HepG2 (cell line): Measurements from ENCODE around the gene AP1S3. TPM values are rescaled to one million over a fixed set of nuclear protein-coding genes. Genes with fewer than 3 reads are reported as not detected.

ENCODE experiments used
- ATF3 ChIP-seq: sonication (generic); formaldehyde crosslinking; IDR thresholded peaks from 2 replicates; pipeline ENCODE4 v1.4.0; 2020; ENCODE audit warnings: missing genetic modification reagents
- ATF7 ChIP-seq, 2 experiments: fragments of 450-650 bp in 1 of 2; sonication (generic) in 1 of 2; formaldehyde crosslinking in 1 of 2; IDR thresholded peaks; 2 replicates each; pipeline versions ENCODE4 v1.4.0 to v1.6.1; 2016 to 2020; ENCODE audit warnings: antibody characterized with exemption in 1 of 2, mild to moderate bottlenecking in 1 of 2, missing genetic modification reagents in 1 of 2
- CEBPG ChIP-seq: IDR thresholded peaks from 2 replicates; pipeline ENCODE4 v1.6.1; 2016
- FOSL1 ChIP-seq: sonication (generic); formaldehyde crosslinking; IDR thresholded peaks from 2 replicates; pipeline ENCODE4 v1.9.0; 2021; ENCODE audit warnings: missing genetic modification reagents, borderline replicate concordance
- GABPB1 ChIP-seq: IDR thresholded peaks from 2 replicates; pipeline ENCODE4 v1.6.1; 2016; ENCODE audit warnings: mild to moderate bottlenecking, missing genetic modification reagents, moderate library complexity, missing compliant biosample characterization
- HNRNPL ChIP-seq: fragments of 200-400 bp; formaldehyde crosslinking; IDR thresholded peaks from 2 replicates; pipeline ENCODE4 v1.6.1; 2017; ENCODE audit warnings: mild to moderate bottlenecking, low read depth, low read length
- ISX ChIP-seq: sonication (generic); formaldehyde crosslinking; conservative IDR thresholded peaks from 2 replicates; pipeline ENCODE4 v1.5.0; 2020; ENCODE audit warnings: missing genetic modification reagents
- KLF16 ChIP-seq, 2 experiments: sonication (generic) in 1 of 2; formaldehyde crosslinking in 1 of 2; IDR thresholded peaks; 2 replicates each; pipeline versions ENCODE4 v1.6.1 to v1.8.0; 2016 to 2023; ENCODE audit warnings: missing genetic modification reagents in 2 of 2, missing compliant biosample characterization in 1 of 2
- MAFF ChIP-seq: IDR thresholded peaks from 2 replicates; pipeline ENCODE4 v1.6.1; 2011; ENCODE audit warnings: low read depth, low read length, improper control_type of control experiment
- MIXL1 ChIP-seq: IDR thresholded peaks from 2 replicates; pipeline ENCODE4 v1.6.1; 2016
- MYPOP ChIP-seq: sonication (generic); formaldehyde crosslinking; IDR thresholded peaks from 2 replicates; pipeline ENCODE4 v1.8.1; 2023; ENCODE audit warnings: mild to moderate bottlenecking, moderate library complexity, missing genetic modification reagents
- SP1 ChIP-seq, 2 experiments: fragments of 450-650 bp in 1 of 2; sonication (generic) in 1 of 2; formaldehyde crosslinking in 1 of 2; IDR thresholded peaks; 2 replicates each; pipeline versions ENCODE4 v1.4.0 to v1.6.1; 2016 to 2020; ENCODE audit warnings: missing genetic modification reagents in 1 of 2
- SRSF9 ChIP-seq: fragments of 200-400 bp; formaldehyde crosslinking; IDR thresholded peaks from 2 replicates; pipeline ENCODE4 v1.6.1; 2018; ENCODE audit warnings: borderline replicate concordance, mild to moderate bottlenecking, low read depth, low read length; ENCODE audit not compliant: insufficient read depth, poor library complexity, severe bottlenecking
- THYN1 ChIP-seq: sonication (generic); formaldehyde crosslinking; IDR thresholded peaks from 2 replicates; pipeline ENCODE4 v1.8.1; 2023; ENCODE audit warnings: low read depth, mild to moderate bottlenecking, moderate library complexity, missing genetic modification reagents, borderline replicate concordance
- ZKSCAN5 ChIP-seq: sonication (generic); formaldehyde crosslinking; IDR thresholded peaks from 2 replicates; pipeline ENCODE4 v1.5.1; 2020; ENCODE audit warnings: mild to moderate bottlenecking, missing genetic modification reagents
- polyA plus RNA-seq, 8 experiments: library from polyadenylated mRNA; depleted of rRNA in 3 of 8; stranded (reverse) in 7 of 8; unstranded in 1 of 8; fragments of >200 nt; fragmentation: Illumina TruSeq in 4 of 8; extraction: Trizol in 4 of 8; gene quantifications; 2 replicates each; pipeline versions ENCODE4 v1.2.1 to v1.2.3, GENCODE V29; 2011 to 2016; ENCODE audit warnings: low read depth in 4 of 8, missing spikeins in 1 of 8, mixed read lengths in 1 of 8; ENCODE audit not compliant: insufficient read depth in 1 of 8
- total RNA-seq, 5 experiments: library from RNA; depleted of rRNA; stranded (reverse); fragments of >200 nt; fragmentation: Illumina TruSeq; extraction: Trizol; gene quantifications; 2 replicates each; pipeline ENCODE4 v1.2.3, GENCODE V29; 2016; ENCODE audit warnings: low read depth in 1 of 5
- TF ChIP-seq, protein P1 (sequence below): sonication (generic); formaldehyde crosslinking; conservative IDR thresholded peaks from 2 replicates; pipeline ENCODE4 v1.8.0; 2022; ENCODE audit warnings: missing genetic modification reagents
- TF ChIP-seq, protein P2 (sequence below): sonication (generic); formaldehyde crosslinking; IDR thresholded peaks from 2 replicates; pipeline ENCODE4 v1.4.0; 2020; ENCODE audit warnings: missing genetic modification reagents, borderline replicate concordance
- TF ChIP-seq, protein P3 (sequence below): sonication (generic); formaldehyde crosslinking; IDR thresholded peaks from 2 replicates; pipeline ENCODE4 v1.5.0; 2020; ENCODE audit warnings: missing genetic modification reagents
- TF ChIP-seq, protein P4 (sequence below): sonication (generic); formaldehyde crosslinking; conservative IDR thresholded peaks from 2 replicates; pipeline ENCODE4 v1.4.0; 2020; ENCODE audit warnings: missing genetic modification reagents

AP1S3 gene
- total and polyA plus RNA-seq, 2 of the 13 experiments (the other 11 are each of a cell fraction or from before 2014, with no cell fraction given) = 3.0 to 16.3 TPM

DNA sequence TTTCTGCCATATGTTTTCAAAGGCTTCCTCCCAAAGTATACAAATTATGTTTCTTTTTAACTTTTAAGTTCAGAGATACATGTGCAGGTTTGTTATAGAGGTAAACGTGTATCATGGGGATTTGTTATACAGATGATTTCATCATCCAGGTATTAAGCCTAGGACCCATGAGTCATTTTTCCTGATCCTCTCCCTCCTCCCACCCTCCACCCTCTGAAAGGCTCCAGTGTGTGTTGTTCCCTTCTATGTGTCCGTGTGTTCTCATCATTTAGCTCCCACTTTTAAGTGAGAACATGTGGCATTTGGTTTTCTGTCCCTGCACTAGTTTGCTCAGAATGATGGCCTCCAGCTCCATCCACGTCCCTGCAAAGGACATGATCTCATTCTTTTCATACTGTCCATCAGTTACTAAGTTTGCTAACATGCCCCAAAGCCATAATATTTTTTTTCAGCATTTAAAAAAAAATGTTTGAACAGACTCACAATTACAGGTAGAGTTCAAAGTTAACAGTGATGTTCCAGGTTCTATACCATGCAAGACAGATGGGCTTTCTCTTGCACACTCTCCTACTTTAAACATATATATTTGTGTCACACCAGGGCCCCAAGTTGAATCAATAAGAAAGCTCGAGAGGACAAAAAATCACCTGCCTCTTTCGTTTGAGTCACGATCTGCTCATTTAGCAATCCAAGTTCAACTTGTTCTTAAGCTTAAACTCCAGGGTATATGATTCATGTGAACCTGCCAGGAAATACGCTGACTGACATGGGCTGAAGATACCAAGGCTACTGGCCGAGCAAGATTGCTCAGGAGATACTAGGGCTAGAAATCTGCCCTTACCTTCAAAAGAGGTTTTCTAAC lies 77.6 kb downstream of the AP1S3 start (continued):
- TF ChIP-seq MYPOP (CRISPR knock-in tag) (peak; percentile 36; the same call in 1 of the 2 replicates), MAFF (0 out of 2 replicates have a peak, but pooled peaks have one; percentile 12), ISX (CRISPR knock-in tag) (no peak), ATF7 (IDR thresholded peaks at IDR 0.05) (peak; percentile 60), ATF7 (CRISPR knock-in tag; IDR thresholded peaks at IDR 0.05) (no peak), ZKSCAN5 (CRISPR knock-in tag) (no peak), FOSL1 (CRISPR knock-in tag) (no peak), ATF3 (peak; percentile 81; the same call in 1 of the 2 replicates), SP1 (IDR thresholded peaks at IDR 0.05) (no peak), SP1 (CRISPR knock-in tag; IDR thresholded peaks at IDR 0.05) (no peak), HNRNPL (no peak), GABPB1 (CRISPR knock-in tag) (0 out of 2 replicates have a peak, but pooled peaks have one; percentile 6), MIXL1 (CRISPR knock-in tag) (no peak), CEBPG (CRISPR knock-in tag) (peak; percentile 70; the same call in 1 of the 2 replicates), SRSF9 (no peak), KLF16 (CRISPR knock-in tag; IDR thresholded peaks at IDR 0.05) (0 out of 4 replicates have a peak, but pooled peaks of 1 of the 2 experiments have one; percentile 5), THYN1 (CRISPR knock-in tag) (no peak)
- TF ChIP-seq, protein P1, sequence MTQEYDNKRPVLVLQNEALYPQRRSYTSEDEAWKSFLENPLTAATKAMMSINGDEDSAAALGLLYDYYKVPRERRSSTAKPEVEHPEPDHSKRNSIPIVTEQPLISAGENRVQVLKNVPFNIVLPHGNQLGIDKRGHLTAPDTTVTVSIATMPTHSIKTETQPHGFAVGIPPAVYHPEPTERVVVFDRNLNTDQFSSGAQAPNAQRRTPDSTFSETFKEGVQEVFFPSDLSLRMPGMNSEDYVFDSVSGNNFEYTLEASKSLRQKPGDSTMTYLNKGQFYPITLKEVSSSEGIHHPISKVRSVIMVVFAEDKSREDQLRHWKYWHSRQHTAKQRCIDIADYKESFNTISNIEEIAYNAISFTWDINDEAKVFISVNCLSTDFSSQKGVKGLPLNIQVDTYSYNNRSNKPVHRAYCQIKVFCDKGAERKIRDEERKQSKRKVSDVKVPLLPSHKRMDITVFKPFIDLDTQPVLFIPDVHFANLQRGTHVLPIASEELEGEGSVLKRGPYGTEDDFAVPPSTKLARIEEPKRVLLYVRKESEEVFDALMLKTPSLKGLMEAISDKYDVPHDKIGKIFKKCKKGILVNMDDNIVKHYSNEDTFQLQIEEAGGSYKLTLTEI (CRISPR knock-in tag) = no peak
- TF ChIP-seq, protein P2, sequence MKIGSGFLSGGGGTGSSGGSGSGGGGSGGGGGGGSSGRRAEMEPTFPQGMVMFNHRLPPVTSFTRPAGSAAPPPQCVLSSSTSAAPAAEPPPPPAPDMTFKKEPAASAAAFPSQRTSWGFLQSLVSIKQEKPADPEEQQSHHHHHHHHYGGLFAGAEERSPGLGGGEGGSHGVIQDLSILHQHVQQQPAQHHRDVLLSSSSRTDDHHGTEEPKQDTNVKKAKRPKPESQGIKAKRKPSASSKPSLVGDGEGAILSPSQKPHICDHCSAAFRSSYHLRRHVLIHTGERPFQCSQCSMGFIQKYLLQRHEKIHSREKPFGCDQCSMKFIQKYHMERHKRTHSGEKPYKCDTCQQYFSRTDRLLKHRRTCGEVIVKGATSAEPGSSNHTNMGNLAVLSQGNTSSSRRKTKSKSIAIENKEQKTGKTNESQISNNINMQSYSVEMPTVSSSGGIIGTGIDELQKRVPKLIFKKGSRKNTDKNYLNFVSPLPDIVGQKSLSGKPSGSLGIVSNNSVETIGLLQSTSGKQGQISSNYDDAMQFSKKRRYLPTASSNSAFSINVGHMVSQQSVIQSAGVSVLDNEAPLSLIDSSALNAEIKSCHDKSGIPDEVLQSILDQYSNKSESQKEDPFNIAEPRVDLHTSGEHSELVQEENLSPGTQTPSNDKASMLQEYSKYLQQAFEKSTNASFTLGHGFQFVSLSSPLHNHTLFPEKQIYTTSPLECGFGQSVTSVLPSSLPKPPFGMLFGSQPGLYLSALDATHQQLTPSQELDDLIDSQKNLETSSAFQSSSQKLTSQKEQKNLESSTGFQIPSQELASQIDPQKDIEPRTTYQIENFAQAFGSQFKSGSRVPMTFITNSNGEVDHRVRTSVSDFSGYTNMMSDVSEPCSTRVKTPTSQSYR = no peak
- TF ChIP-seq, protein P3, sequence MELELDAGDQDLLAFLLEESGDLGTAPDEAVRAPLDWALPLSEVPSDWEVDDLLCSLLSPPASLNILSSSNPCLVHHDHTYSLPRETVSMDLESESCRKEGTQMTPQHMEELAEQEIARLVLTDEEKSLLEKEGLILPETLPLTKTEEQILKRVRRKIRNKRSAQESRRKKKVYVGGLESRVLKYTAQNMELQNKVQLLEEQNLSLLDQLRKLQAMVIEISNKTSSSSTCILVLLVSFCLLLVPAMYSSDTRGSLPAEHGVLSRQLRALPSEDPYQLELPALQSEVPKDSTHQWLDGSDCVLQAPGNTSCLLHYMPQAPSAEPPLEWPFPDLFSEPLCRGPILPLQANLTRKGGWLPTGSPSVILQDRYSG = no peak
- TF ChIP-seq, protein P4, sequence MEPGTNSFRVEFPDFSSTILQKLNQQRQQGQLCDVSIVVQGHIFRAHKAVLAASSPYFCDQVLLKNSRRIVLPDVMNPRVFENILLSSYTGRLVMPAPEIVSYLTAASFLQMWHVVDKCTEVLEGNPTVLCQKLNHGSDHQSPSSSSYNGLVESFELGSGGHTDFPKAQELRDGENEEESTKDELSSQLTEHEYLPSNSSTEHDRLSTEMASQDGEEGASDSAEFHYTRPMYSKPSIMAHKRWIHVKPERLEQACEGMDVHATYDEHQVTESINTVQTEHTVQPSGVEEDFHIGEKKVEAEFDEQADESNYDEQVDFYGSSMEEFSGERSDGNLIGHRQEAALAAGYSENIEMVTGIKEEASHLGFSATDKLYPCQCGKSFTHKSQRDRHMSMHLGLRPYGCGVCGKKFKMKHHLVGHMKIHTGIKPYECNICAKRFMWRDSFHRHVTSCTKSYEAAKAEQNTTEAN = peak; percentile 79; the same call in 1 of the 2 replicates
